SU-DHL-6 (cell line): Measurements from ENCODE around the gene NPHP4.

Source experiments
- H2AFZ ChIP-seq: fragments of 200-600 bp; sonication (generic); 2 replicates; pipeline ENCODE4 v1.6.1; 2014; ENCODE audit warnings: low read depth, mild to moderate bottlenecking, moderate library complexity, mixed read lengths, antibody characterized with exemption, low read length; ENCODE audit not compliant: severe bottlenecking
- H3F3A ChIP-seq: fragments of 200-600 bp; shearing (Covaris generic); 2 replicates; pipeline ENCODE4 v1.6.0; 2016; ENCODE audit warnings: antibody characterized with exemption, mild to moderate bottlenecking; ENCODE audit not compliant: insufficient read depth
- H3K27ac ChIP-seq: fragments of 200-600 bp; sonication (generic); 2 replicates; pipeline ENCODE4 v1.5.1; 2016; ENCODE audit warnings: low read depth, mild to moderate bottlenecking, low read length, moderate library complexity, mixed read lengths
- H3K27me3 ChIP-seq: fragments of 200-600 bp; sonication (generic), shearing (Covaris generic); 2 replicates; pipeline ENCODE4 v1.6.0; 2014; ENCODE audit warnings: mild to moderate bottlenecking, low read length
- H3K36me3 ChIP-seq: fragments of 200-600 bp; sonication (generic); 2 replicates; pipeline ENCODE4 v1.6.1; 2014; ENCODE audit warnings: mild to moderate bottlenecking, low read length, mixed read lengths
- H3K4me2 ChIP-seq: fragments of 300-600, 200-600 bp; shearing (Covaris generic), sonication (generic); 2 replicates; pipeline ENCODE4 v1.6.0; 2014; ENCODE audit warnings: low read length, low read depth, mild to moderate bottlenecking; ENCODE audit not compliant: poor library complexity, severe bottlenecking
- H3K4me3 ChIP-seq: fragments of 200-600 bp; sonication (generic); 2 replicates; pipeline ENCODE4 v1.5.1; 2014; ENCODE audit warnings: antibody characterized with exemption, low read length, mild to moderate bottlenecking, mixed read lengths; ENCODE audit not compliant: insufficient read depth, poor library complexity, severe bottlenecking
- H3K79me2 ChIP-seq: fragments of 200-600 bp; sonication (generic); 2 replicates; pipeline ENCODE4 v1.6.1; 2014; ENCODE audit warnings: mild to moderate bottlenecking, low read length, moderate library complexity; ENCODE audit not compliant: insufficient read depth
- H3K9ac ChIP-seq: fragments of 200-600 bp; sonication (generic); 2 replicates; pipeline ENCODE4 v1.7.0; 2014; ENCODE audit warnings: mild to moderate bottlenecking, low read length
- H3K9me2 ChIP-seq: fragments of 200-600 bp; sonication (generic); replicated peaks from 2 replicates; pipeline ENCODE4 v1.6.1; 2014; ENCODE audit warnings: low read length; ENCODE audit not compliant: insufficient read depth
- H3K9me3 ChIP-seq: fragments of 200-600 bp; sonication (generic); 2 replicates; pipeline ENCODE4 v1.6.1; 2014; ENCODE audit warnings: low read length, mixed read lengths; ENCODE audit not compliant: insufficient read depth
- H4K20me1 ChIP-seq: fragments of 200-600 bp; sonication (generic); 2 replicates; pipeline ENCODE4 v1.6.1; 2014; ENCODE audit warnings: low read depth, mild to moderate bottlenecking, antibody characterized with exemption, low read length, moderate library complexity, mixed read lengths
- EZH2phosphoT487 ChIP-seq: fragments of 200-600 bp; sonication (generic), shearing (Covaris generic); conservative IDR thresholded peaks from 2 replicates; pipeline ENCODE4 v1.6.1; 2018; ENCODE audit warnings: mild to moderate bottlenecking, antibody characterized with exemption, low read length, moderate library complexity, mixed read lengths
- TF ChIP-seq, protein P1 (sequence below): fragments of 200-600 bp; sonication (generic); IDR thresholded peaks from one replicate; pipeline ENCODE4 v1.5.1; 2017; ENCODE audit warnings: antibody characterized with exemption, mild to moderate bottlenecking, low read length, moderate library complexity; ENCODE audit not compliant: insufficient read depth, poor library complexity, severe bottlenecking

NPHP4 gene

GRCh38 chr1:5857011-5857410, 135.2 kb downstream of the NPHP4 start:
- Histone ChIP-seq H4K20me1 (no peaks in the 10 kb centered on the region), H3K9ac (no peak overlapping the region), H3K9me2 (no peaks in the 10 kb centered on the region), H2AFZ (no peak overlapping the region), H3K27me3 (no peaks in the 10 kb centered on the region), H3F3A (no peaks in the 10 kb centered on the region), H3K4me3 (no peak overlapping the region), H3K79me2 (no peaks in the 10 kb centered on the region), H3K9me3 (no peaks in the 10 kb centered on the region), H3K4me2 (no peak overlapping the region), H3K36me3 (no peaks in the 10 kb centered on the region), H3K27ac (no peak overlapping the region)
- TF ChIP-seq, protein P1, sequence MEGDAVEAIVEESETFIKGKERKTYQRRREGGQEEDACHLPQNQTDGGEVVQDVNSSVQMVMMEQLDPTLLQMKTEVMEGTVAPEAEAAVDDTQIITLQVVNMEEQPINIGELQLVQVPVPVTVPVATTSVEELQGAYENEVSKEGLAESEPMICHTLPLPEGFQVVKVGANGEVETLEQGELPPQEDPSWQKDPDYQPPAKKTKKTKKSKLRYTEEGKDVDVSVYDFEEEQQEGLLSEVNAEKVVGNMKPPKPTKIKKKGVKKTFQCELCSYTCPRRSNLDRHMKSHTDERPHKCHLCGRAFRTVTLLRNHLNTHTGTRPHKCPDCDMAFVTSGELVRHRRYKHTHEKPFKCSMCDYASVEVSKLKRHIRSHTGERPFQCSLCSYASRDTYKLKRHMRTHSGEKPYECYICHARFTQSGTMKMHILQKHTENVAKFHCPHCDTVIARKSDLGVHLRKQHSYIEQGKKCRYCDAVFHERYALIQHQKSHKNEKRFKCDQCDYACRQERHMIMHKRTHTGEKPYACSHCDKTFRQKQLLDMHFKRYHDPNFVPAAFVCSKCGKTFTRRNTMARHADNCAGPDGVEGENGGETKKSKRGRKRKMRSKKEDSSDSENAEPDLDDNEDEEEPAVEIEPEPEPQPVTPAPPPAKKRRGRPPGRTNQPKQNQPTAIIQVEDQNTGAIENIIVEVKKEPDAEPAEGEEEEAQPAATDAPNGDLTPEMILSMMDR, result no peak
- no peak for TF ChIP-seq EZH2phosphoT487

GRCh38 chr1:5856246-5856815, 135.9 kb downstream of the NPHP4 start:
- no peaks in the 10 kb centered on the region for H3K9me3 ChIP-seq
- no peak overlapping the region for H3K4me3 ChIP-seq
- no peak overlapping the region for H2AFZ ChIP-seq
- TF ChIP-seq, protein P1, result no peak
- no peak for TF ChIP-seq EZH2phosphoT487
- H3K79me2 ChIP-seq, result no peaks in the 10 kb centered on the region
- no peak overlapping the region for H3K27ac ChIP-seq
- no peak overlapping the region for H3K9ac ChIP-seq
- no peaks in the 10 kb centered on the region for H3K9me2 ChIP-seq
- H4K20me1 ChIP-seq, result no peaks in the 10 kb centered on the region
- no peak overlapping the region for H3K4me2 ChIP-seq
- H3F3A ChIP-seq, result no peaks in the 10 kb centered on the region
- H3K36me3 ChIP-seq, result no peaks in the 10 kb centered on the region
- no peaks in the 10 kb centered on the region for H3K27me3 ChIP-seq

DNA sequence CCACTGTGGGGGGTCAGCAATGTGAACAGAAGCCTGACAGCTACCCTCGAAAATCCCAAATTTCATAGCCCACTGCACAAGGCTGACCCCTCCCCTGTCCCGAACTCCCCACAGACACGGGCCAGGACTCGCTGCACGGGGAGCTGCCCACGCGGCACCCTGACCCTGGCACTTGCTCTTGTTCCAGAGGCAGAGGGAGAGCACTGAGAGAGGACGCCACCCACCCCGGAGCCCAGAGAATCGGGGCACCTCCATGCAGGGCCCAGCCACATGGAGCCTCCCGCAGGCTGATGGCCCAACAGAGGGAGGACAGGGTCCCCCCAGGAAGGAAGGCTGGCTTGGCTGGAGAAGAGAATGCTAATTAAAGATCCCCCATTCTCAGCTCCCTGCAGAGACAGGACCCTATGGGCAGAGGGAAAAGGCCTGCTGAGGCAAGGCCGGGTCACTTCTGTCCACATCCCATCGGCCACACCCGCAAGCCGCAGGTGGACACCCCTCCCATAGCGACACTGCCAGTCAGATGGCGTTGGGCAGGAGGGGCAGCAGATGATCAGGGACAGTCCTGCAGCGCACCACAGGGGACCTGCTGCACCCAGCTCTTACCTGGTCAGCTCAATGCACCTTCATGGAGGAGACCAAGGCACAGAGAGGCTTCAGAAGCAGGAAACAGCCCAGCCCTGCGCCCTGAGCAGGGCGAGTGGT, 136.9 kb downstream of the NPHP4 start:
- H2AFZ ChIP-seq, result no peak overlapping the region
- TF ChIP-seq, protein P1, result no peak
- no peak for TF ChIP-seq EZH2phosphoT487
- no peak overlapping the region for H3K4me3 ChIP-seq
- H3K9me3 ChIP-seq, result no peaks in the 10 kb centered on the region
- H3K27ac ChIP-seq, result no peak overlapping the region
- no peak overlapping the region for H3K9ac ChIP-seq
- H3K4me2 ChIP-seq, result no peak overlapping the region
- no peaks in the 10 kb centered on the region for H3K79me2 ChIP-seq
- no peaks in the 10 kb centered on the region for H3F3A ChIP-seq
- H4K20me1 ChIP-seq, result no peaks in the 10 kb centered on the region
- H3K9me2 ChIP-seq, result no peaks in the 10 kb centered on the region
- no peaks in the 10 kb centered on the region for H3K27me3 ChIP-seq
- H3K36me3 ChIP-seq, result no peaks in the 10 kb centered on the region
